Fibroblast of lung (primary cell): ENCODE results near the gene NFYC. TPM values are rescaled to one million over a fixed set of nuclear protein-coding genes. Genes with fewer than 3 reads are reported as not detected.

ENCODE experiments used
- DNase-seq, 2 donors: peaks; one replicate each; pipeline versions ENCODE4 v3.0.0 to v3.0.0-alpha.2; 2010; ENCODE audit warnings: low read depth in 2 of 2
- H2AFZ ChIP-seq: 2 replicates; pipeline ENCODE4 v1.5.1; 2012; ENCODE audit warnings: low read length, control low read depth, inconsistent platforms
- H3K27ac ChIP-seq: 2 replicates; pipeline ENCODE4 v1.5.1; 2011; ENCODE audit warnings: low read length, control low read depth; ENCODE audit not compliant: insufficient read depth
- H3K27me3 ChIP-seq: 2 replicates; pipeline ENCODE4 v1.5.1; 2011; ENCODE audit warnings: mild to moderate bottlenecking, low read length; ENCODE audit not compliant: control insufficient read depth, insufficient read depth
- H3K36me3 ChIP-seq: 2 replicates; pipeline ENCODE4 v1.5.1; 2011; ENCODE audit warnings: low read length; ENCODE audit not compliant: control insufficient read depth, insufficient read depth
- H3K4me1 ChIP-seq: 2 replicates; pipeline ENCODE4 v1.5.1; 2011; ENCODE audit warnings: low read length; ENCODE audit not compliant: control insufficient read depth, insufficient read depth; ENCODE audit errors: extremely low read depth
- H3K4me2 ChIP-seq: 2 replicates; pipeline ENCODE4 v1.5.1; 2011; ENCODE audit warnings: low read length, control low read depth; ENCODE audit not compliant: insufficient read depth; ENCODE audit errors: extremely low read depth
- H3K4me3 ChIP-seq, 4 experiments: fragments of 200-600 bp in 1 of 4; sonication (generic) in 1 of 4; replicated peaks in 1 of 4; 2 replicates each; pipeline ENCODE4 v1.5.1; 2011 to 2016; ENCODE audit warnings: low read length in 4 of 4, low read depth in 3 of 4, mild to moderate bottlenecking in 3 of 4, control low read depth in 2 of 4, inconsistent platforms in 1 of 4, mixed read lengths in 1 of 4; ENCODE audit not compliant: insufficient read depth in 1 of 4; ENCODE audit errors: control extremely low read depth in 1 of 4
- H3K79me2 ChIP-seq: 2 replicates; pipeline ENCODE4 v1.5.1; 2012; ENCODE audit warnings: mild to moderate bottlenecking, low read length, inconsistent platforms; ENCODE audit not compliant: control insufficient read depth, insufficient read depth
- H3K9ac ChIP-seq: 2 replicates; pipeline ENCODE4 v1.5.1; 2011; ENCODE audit warnings: mild to moderate bottlenecking, low read length, control low read depth; ENCODE audit not compliant: insufficient read depth
- H3K9me3 ChIP-seq: 2 replicates; pipeline ENCODE4 v1.5.1; 2012; ENCODE audit warnings: low read depth, low read length; ENCODE audit not compliant: control insufficient read depth, insufficient read depth
- H4K20me1 ChIP-seq: 2 replicates; pipeline ENCODE4 v1.5.1; 2011; ENCODE audit warnings: low read length; ENCODE audit not compliant: control insufficient read depth, insufficient read depth; ENCODE audit errors: extremely low read depth
- CTCF ChIP-seq, 2 donors: IDR thresholded peaks in 1 of 2; conservative IDR thresholded peaks in 1 of 2; 1 replicate in 1 of 2; 2 replicates in 1 of 2; pipeline ENCODE4 v1.5.1; 2011 to 2012; ENCODE audit warnings: low read length in 2 of 2, control low read depth in 1 of 2, inconsistent platforms in 1 of 2, low read depth in 1 of 2, mild to moderate bottlenecking in 1 of 2
- EZH2 ChIP-seq: IDR thresholded peaks from 2 replicates; pipeline ENCODE4 v1.5.1; 2012; ENCODE audit warnings: low read length, control low read depth, mild to moderate bottlenecking; ENCODE audit errors: missing control alignments
- polyA plus RNA-seq, 2 donors: library from polyadenylated mRNA; depleted of rRNA in 1 of 2; stranded (reverse) in 1 of 2; unstranded in 1 of 2; fragments of >200 nt; gene quantifications; 2 replicates each; pipeline ENCODE4 v1.2.1, GENCODE V29; 2011 to 2012; ENCODE audit warnings: missing spikeins in 1 of 2
- total RNA-seq: library from RNA; depleted of rRNA; stranded (reverse); fragments of >200 nt; gene quantifications from 2 replicates; pipeline ENCODE4 v1.2.1, GENCODE V29; 2014

NFYC gene
- total and polyA plus RNA-seq, 2 donors (not counting 1 experiment from before 2014, with no cell fraction given) = 23.8 to 31.0 TPM

- no peaks in the 10 kb centered on the region for H3K79me2 ChIP-seq
- no peak for TF ChIP-seq EZH2
- no peak for TF ChIP-seq CTCF (conservative IDR thresholded peaks at IDR 0.05 in 1 of 2, IDR thresholded peaks at IDR 0.05 in 1 of 2; ENCODE audit: low read depth in 1 of 2, low read length in 2 of 2)
- H3K4me3 ChIP-seq = no peak overlapping the region
- no peaks in the 10 kb centered on the region for H3K27me3 ChIP-seq
- no peak overlapping the region for H3K4me2 ChIP-seq
- H3K9ac ChIP-seq = no peak overlapping the region
- DNase-seq = no peak
- H3K4me1 ChIP-seq = peaks cover 6% of the 10 kb centered on the region
- H2AFZ ChIP-seq = no peak overlapping the region
- H3K36me3 ChIP-seq = peaks cover 2% of the 10 kb centered on the region
- no peaks in the 10 kb centered on the region for H4K20me1 ChIP-seq
- H3K27ac ChIP-seq = no peak overlapping the region
- H3K9me3 ChIP-seq = no peaks in the 10 kb centered on the region
These were observed 49.7 kb downstream of the NFYC start for GRCh38 chr1:40740997-40741736.

DNA sequence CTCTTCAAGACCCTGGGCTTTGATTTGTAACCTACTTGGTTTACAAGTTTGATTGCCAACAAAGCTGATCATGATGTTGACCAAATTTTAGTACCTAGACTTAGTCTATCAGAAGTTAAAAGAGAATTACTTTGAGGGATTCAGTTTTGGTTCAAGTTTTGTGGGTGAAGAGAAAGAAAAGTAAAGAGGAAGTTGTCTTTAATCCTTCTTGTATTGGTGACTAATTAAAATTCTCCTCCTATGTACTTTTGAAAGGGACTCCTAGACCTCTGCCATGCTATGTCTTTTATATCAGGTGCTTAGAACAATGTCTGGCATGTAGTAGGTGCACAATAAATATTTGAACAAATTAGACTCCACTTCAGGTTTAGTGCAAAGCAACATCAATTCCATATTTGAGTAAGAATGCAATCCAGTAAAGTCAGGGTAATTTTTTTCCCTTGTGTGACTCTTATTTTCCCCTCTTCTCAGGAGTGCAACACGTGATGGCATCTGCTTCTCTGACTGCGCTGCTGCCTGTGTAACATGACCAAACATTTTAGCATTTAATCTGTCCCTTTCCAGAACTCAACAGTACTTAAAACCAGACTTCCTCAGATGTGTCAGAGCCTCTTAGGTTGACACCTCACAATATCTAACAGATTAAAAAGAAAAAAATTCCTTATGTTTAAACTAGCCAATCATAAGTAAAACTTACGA is 51.0 kb downstream of the NFYC start:
- H3K4me3 ChIP-seq = no peak overlapping the region
- no peaks in the 10 kb centered on the region for H3K9me3 ChIP-seq
- H3K4me2 ChIP-seq = no peak overlapping the region
- H2AFZ ChIP-seq = no peak overlapping the region
- no peaks in the 10 kb centered on the region for H4K20me1 ChIP-seq
- H3K36me3 ChIP-seq = peaks cover 2% of the 10 kb centered on the region
- H3K79me2 ChIP-seq = no peaks in the 10 kb centered on the region
- no peaks in the 10 kb centered on the region for H3K27me3 ChIP-seq
- no peak overlapping the region for H3K9ac ChIP-seq
- peaks cover 6% of the 10 kb centered on the region for H3K4me1 ChIP-seq
- H3K27ac ChIP-seq = no peak overlapping the region
- TF ChIP-seq EZH2 (no peak), CTCF (conservative IDR thresholded peaks at IDR 0.05 in 1 of 2, IDR thresholded peaks at IDR 0.05 in 1 of 2; ENCODE audit: low read depth in 1 of 2, low read length in 2 of 2) (no peak)
- no peak for DNase-seq

DNA sequence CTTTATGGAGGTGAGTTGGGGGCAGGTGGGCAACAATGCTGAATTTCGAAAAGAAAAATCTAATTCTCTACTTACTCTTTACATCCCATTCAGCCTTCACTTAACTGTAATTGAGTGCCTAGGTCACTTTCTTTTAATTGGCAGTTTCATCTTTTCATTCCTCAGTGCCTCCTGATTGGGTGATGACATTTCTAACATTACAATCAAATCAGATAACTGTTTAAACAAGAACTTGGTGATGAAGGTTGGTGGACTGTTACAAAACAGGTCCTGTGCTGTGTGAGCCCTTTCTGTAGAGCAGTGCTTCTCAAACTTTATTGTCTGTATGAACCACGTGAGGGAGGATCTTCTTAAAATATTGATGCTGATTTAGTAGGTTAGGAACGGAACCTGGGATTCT is 51.9 kb downstream of the NFYC start:
- TF ChIP-seq EZH2 (no peak), CTCF (conservative IDR thresholded peaks at IDR 0.05 in 1 of 2, IDR thresholded peaks at IDR 0.05 in 1 of 2; ENCODE audit: low read depth in 1 of 2, low read length in 2 of 2) (no peak)
- Histone ChIP-seq H3K4me1 (peaks cover 6% of the 10 kb centered on the region), H2AFZ (no peak overlapping the region), H3K27me3 (no peaks in the 10 kb centered on the region), H4K20me1 (no peaks in the 10 kb centered on the region), H3K4me2 (no peak overlapping the region), H3K36me3 (peaks cover 2% of the 10 kb centered on the region), H3K4me3 (no peak overlapping the region), H3K27ac (no peak overlapping the region), H3K79me2 (no peaks in the 10 kb centered on the region), H3K9ac (no peak overlapping the region), H3K9me3 (no peaks in the 10 kb centered on the region)
- DNase-seq = no peak
